K562 (cell line): ENCODE data around the gene SNRNP70. TPM values are rescaled to one million over a fixed set of nuclear protein-coding genes. Genes with fewer than 3 reads are reported as not detected.
"Not testable (repeated sequence)": the region's sequence is repeated elsewhere in the genome, so short reads cannot be mapped to it uniquely, and the experiment has no call there.

Experiments
- ATAC-seq: fragments of 200-7000 bp; cut with Tn5 transposase; 3 replicates; pipeline ENCODE4 v1.9.1; 2020; ENCODE audit warnings: moderate library complexity
- BruUV-seq: library from RNA; stranded (reverse); fragments of 400-500 nt; replicated peaks from 2 replicates; lab custom pipeline; 2021; lab: Mats Ljungman, UMichigan
- CTCF ChIA-PET: fragments of 300-600 bp; formaldehyde crosslinking; extraction: SDS; loops from one replicate; lab custom pipeline; 2021; ENCODE audit warnings: low intra/inter-chr PET ratio; lab: Yijun Ruan, JAX
- POLR2A ChIA-PET: fragments of 300-600, 350-650 bp; sonication (Branson Sonifier 250); formaldehyde crosslinking; extraction: SDS; loops from one replicate; lab custom pipeline; 2021; ENCODE audit warnings: antibody characterized with exemption, inconsistent platforms; lab: Yijun Ruan, JAX
- DNase-seq, 4 experiments: peaks; one replicate each; pipeline versions ENCODE4 v3.0.0 to v3.0.0-alpha.2; 2011 to 2018; ENCODE audit warnings: low spot score in 3 of 4, mixed read lengths in 3 of 4; ENCODE audit errors: extremely low read depth in 1 of 4
- FAIRE-seq: peaks from 2 replicates; lab custom pipeline; 2011; peaks lifted over from hg19 to GRCh38; lab: Jason Lieb, UNC
- H2AFZ ChIP-seq: 2 replicates; pipeline ENCODE4 v1.6.0; 2011; ENCODE audit warnings: low read depth, low read length, control low read depth, inconsistent platforms
- H3K27ac ChIP-seq: fragments of 200-600 bp; 3 replicates; pipeline ENCODE4 v1.8.0; 2011; ENCODE audit warnings: low read depth, mild to moderate bottlenecking, control low read depth, inconsistent platforms, low read length, moderate library complexity, mixed read lengths; ENCODE audit errors: extremely low read depth
- H3K27me3 ChIP-seq, 2 experiments: fragments of 300-600 bp in 1 of 2; 2 replicates in 1 of 2; 3 replicates in 1 of 2; pipeline versions ENCODE4 v1.6.0 to v1.8.0; 2011; ENCODE audit warnings: inconsistent platforms in 2 of 2, low read length in 2 of 2, mild to moderate bottlenecking in 1 of 2, mixed read lengths in 1 of 2, moderate library complexity in 1 of 2; ENCODE audit not compliant: control insufficient read depth in 2 of 2, insufficient read depth in 2 of 2
- H3K36me3 ChIP-seq: fragments of 300-600 bp; 3 replicates; pipeline ENCODE4 v1.8.0; 2011; ENCODE audit warnings: mild to moderate bottlenecking, low read length, inconsistent platforms; ENCODE audit not compliant: control insufficient read depth, insufficient read depth
- H3K4me1 ChIP-seq, 2 experiments: fragments of 200-600 bp in 1 of 2; replicated peaks in 1 of 2; 2 replicates in 1 of 2; 3 replicates in 1 of 2; pipeline versions ENCODE4 v1.5.1 to v1.8.0; 2011; ENCODE audit warnings: inconsistent platforms in 2 of 2, low read length in 2 of 2, mild to moderate bottlenecking in 1 of 2, mixed read lengths in 1 of 2, moderate library complexity in 1 of 2; ENCODE audit not compliant: control insufficient read depth in 2 of 2, insufficient read depth in 2 of 2
- H3K4me2 ChIP-seq: 2 replicates; pipeline ENCODE4 v1.6.1; 2011; ENCODE audit warnings: low read length, control low read depth, inconsistent platforms, mixed read lengths; ENCODE audit not compliant: insufficient read depth
- H3K4me3 ChIP-seq: fragments of 200-600 bp; sonication (generic), shearing (Covaris generic); 2 replicates; pipeline ENCODE4 v1.5.1; 2016; ENCODE audit warnings: control low read depth, inconsistent platforms
- H3K79me2 ChIP-seq: fragments of 200-600 bp; 3 replicates; pipeline ENCODE4 v1.8.0; 2011; ENCODE audit warnings: low read length, inconsistent platforms; ENCODE audit not compliant: control insufficient read depth, insufficient read depth
- H3K9ac ChIP-seq, 2 experiments: 2 replicates each; pipeline versions ENCODE4 v1.6.0 to v1.6.1; 2011; ENCODE audit warnings: low read depth in 2 of 2, low read length in 2 of 2, control low read depth in 1 of 2, inconsistent platforms in 1 of 2, mild to moderate bottlenecking in 1 of 2, mixed read lengths in 1 of 2; ENCODE audit not compliant: insufficient read depth in 1 of 2
- H3K9me1 ChIP-seq: one replicate; pipeline ENCODE4 v1.6.0; 2011; ENCODE audit warnings: inconsistent platforms, mild to moderate bottlenecking, low read length, moderate library complexity; ENCODE audit not compliant: control insufficient read depth, insufficient read depth
- H3K9me3 ChIP-seq: replicated peaks from 2 replicates; pipeline ENCODE4 v1.5.1; 2011; ENCODE audit warnings: low read depth, low read length, inconsistent platforms; ENCODE audit not compliant: control insufficient read depth, insufficient read depth
- H4K20me1 ChIP-seq: replicated peaks from 2 replicates; pipeline ENCODE4 v1.6.1; 2011; ENCODE audit warnings: low read length, inconsistent platforms, mixed read lengths; ENCODE audit not compliant: control insufficient read depth, insufficient read depth
- PCBP1 ChIP-seq: fragments of 200-400 bp; formaldehyde crosslinking; IDR thresholded peaks from 2 replicates; pipeline ENCODE4 v1.6.1; 2018; ENCODE audit warnings: mild to moderate bottlenecking, low read depth, low read length; ENCODE audit not compliant: poor library complexity, severe bottlenecking
- RCOR1 ChIP-seq, 2 experiments: IDR thresholded peaks; 2 replicates each; pipeline ENCODE4 v1.6.1; 2012; ENCODE audit warnings: low read depth in 2 of 2, low read length in 2 of 2, borderline replicate concordance in 1 of 2, improper control_type of control experiment in 1 of 2
- SP1 ChIP-seq: sonication (generic); formaldehyde crosslinking; IDR thresholded peaks from 2 replicates; pipeline ENCODE4 v1.8.1; 2022; ENCODE audit warnings: mild to moderate bottlenecking, missing genetic modification reagents
- SUPT5H ChIP-seq: fragments of 450-650 bp; IDR thresholded peaks from 2 replicates; pipeline ENCODE4 v1.6.1; 2016
- WGBS: fragments of 100-300 bp; shearing (Covaris generic); methylation state at CpG from one replicate; pipeline ENCODE4 v1.1.6; 2016; ENCODE audit warnings: low coverage, mixed read lengths; ENCODE audit not compliant: insufficient coverage; ENCODE audit errors: missing lambda C conversion rate; 5-methylcytosine and 5-hydroxymethylcytosine counted together
- in situ Hi-C: fragments of 300-500 bp; cut with MboI; formaldehyde crosslinking; loops from 4 replicates; pipeline ENCODE4 v1.15.0; 2018; ENCODE audit warnings: inconsistent platforms, mixed read lengths
- intact Hi-C: fragments of 100-400 bp; cut with micrococcal nuclease; formaldehyde crosslinking; loops from 2 replicates; pipeline ENCODE4 v1.14.2; 2022
- polyA plus RNA-seq, 8 experiments: library from polyadenylated mRNA; depleted of rRNA in 4 of 8; stranded (reverse) in 5 of 8; unstranded in 3 of 8; fragments of >200 nt; fragmentation: Nextera tagmentation in 2 of 8; fragmentation: Illumina TruSeq in 1 of 8; extraction: Ambion mirVana in 2 of 8; extraction: Trizol in 1 of 8; gene quantifications; 2 replicates each; pipeline versions ENCODE4 v1.2.1 to v1.2.3, GENCODE V29; 2011 to 2014; ENCODE audit warnings: inconsistent platforms in 1 of 8, missing spikeins in 1 of 8
- total RNA-seq, 7 experiments: library from RNA; depleted of rRNA in 6 of 7; stranded (reverse); fragments of >200 nt in 6 of 7; fragmentation: Illumina TruSeq in 2 of 7; extraction: Trizol in 2 of 7; gene quantifications; 2 replicates each; pipeline versions ENCODE4 v1.2.1 to v1.2.3, GENCODE V29; 2011 to 2021; ENCODE audit warnings: low replicate concordance in 1 of 7
- TF ChIP-seq, protein P1 (sequence below): fragments of 200-800 bp; sonication (Bioruptor generic); IDR thresholded peaks from 2 replicates; pipeline ENCODE4 v1.6.1; 2017; ENCODE audit warnings: missing genetic modification characterization, missing compliant biosample characterization

The SNRNP70 gene
- total and polyA plus RNA-seq, 9 of the 15 experiments (the other 6 are each of a cell fraction or from before 2014, with no cell fraction given): 2.8 to 496 (median 136) TPM

DNA sequence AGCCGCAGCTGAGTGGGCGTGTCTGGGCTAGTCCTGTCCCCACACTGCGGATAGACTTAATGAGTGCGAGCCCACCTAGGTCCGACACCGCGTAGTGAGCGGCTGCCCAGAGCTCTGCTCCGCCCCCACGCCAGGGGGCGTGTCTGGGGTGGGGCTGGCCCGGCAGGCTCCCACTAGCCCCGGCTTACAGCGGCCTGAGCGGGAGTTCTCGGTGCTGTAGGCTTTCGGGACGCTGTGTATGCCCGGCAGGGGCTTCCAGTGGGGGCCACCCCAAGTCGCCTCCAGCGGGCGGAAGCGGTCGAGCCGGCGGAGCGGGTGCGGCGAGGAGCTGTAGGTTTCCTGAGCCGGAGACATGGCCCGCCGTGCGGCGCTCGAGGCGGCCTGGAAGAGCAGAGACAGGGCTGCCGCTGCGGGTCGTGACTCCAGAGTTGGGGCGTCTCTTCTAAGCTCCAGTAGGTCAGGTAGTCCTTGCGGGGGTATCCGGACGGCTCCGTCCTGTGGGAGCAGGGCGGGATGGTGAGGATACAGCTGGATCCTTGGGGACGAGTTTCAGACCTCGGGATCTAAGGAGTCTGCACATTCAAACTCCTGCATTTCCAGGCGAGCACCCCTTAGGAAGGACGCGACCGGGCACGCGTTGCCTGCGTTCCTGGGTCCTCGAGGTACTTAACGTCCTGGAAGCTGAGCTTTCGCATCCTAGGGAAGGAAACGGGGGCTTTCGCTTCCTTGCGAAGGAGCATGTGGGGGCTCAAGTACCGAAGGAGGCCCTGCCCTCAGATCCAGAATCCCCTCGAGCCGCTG is 28.9 kb upstream of the SNRNP70 start (continued):
- TF ChIP-seq SP1 (peak; percentile 72), SUPT5H (no peak), RCOR1 (IDR thresholded peaks at IDR 0.05; ENCODE audit: borderline replicate concordance in 1 of 2, low read depth in 2 of 2, low read length in 2 of 2) (0 out of 4 replicates have a peak, but pooled peaks of 1 of the 2 experiments have one; percentile 34)
- TF ChIP-seq, protein P1, sequence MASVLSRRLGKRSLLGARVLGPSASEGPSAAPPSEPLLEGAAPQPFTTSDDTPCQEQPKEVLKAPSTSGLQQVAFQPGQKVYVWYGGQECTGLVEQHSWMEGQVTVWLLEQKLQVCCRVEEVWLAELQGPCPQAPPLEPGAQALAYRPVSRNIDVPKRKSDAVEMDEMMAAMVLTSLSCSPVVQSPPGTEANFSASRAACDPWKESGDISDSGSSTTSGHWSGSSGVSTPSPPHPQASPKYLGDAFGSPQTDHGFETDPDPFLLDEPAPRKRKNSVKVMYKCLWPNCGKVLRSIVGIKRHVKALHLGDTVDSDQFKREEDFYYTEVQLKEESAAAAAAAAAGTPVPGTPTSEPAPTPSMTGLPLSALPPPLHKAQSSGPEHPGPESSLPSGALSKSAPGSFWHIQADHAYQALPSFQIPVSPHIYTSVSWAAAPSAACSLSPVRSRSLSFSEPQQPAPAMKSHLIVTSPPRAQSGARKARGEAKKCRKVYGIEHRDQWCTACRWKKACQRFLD (CRISPR knock-in tag): no peak
- TF ChIP-seq, all 486 proteins: peak for 38

DNA sequence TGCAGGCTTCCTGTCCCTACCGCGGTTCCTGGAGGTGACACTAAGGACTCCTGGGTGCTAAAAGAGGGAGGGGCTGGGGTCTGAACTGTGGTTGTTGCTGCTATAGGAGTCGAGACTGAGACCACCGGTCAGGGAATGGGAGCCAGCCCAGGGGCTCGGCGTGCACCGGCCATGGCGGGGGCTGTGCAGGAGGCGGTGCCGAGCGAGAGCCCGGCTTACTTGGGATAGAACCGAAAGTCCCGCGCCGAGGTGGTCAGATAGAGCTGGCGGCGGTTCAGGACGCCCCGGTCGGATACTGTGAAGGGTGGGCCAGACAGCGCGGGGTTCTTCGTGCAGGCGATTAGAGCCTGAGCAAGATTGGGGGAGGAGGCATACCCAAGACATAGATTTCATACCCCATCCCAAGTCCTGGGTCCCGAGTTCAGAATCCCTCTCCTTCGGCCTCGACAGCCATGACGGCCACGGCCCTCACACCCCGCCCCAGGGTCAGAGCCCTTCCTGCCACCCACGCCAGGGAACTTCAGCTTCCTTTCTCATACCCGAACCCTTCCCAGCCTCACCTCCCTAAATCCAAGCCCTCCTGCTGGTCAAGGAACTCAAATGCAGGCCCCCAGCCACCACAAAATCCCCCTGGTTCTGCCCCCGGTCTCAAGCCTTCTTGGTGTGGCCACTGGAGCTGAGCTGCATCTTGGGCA is 28.2 kb upstream of the SNRNP70 start:
- CTCF ChIA-PET: not testable (repeated sequence)

More for the DNA sequence above, 28.2 kb upstream of the SNRNP70 start:
- peak overlapping the region; percentile 82 for H3K4me2 ChIP-seq
- intact Hi-C loops, BruUV-seq, H3K9me3 ChIP-seq, H3K4me3 ChIP-seq, H3K79me2 ChIP-seq, in situ Hi-C loops, H3K9me1 ChIP-seq, H3K36me3 ChIP-seq, DNase-seq, H3K27ac ChIP-seq, ATAC-seq, H4K20me1 ChIP-seq: not testable (repeated sequence)
- H3K27me3 ChIP-seq: peaks cover 14 to 54% of the 10 kb centered on the region in 2 experiments; a peak in 3 of 5 replicates
- FAIRE-seq: peak; percentile 48
- peak overlapping the region in 1 of 2 experiments; percentile 91; a peak in 2 of 4 replicates for H3K9ac ChIP-seq
- peak; percentile 15 for TF ChIP-seq PCBP1
- POLR2A ChIA-PET: interaction anchor here (0.6 to 1.2 kb wide), 3 partner anchors 10 to 93 kb away, joined by 3 to 5 read pairs (median 4); no protein-coding TSS in a partner anchor
- H3K4me1 ChIP-seq: peaks cover 2 to 34% of the 10 kb centered on the region in 2 experiments; a peak in 3 of 5 replicates
- WGBS: 34% methylated on average over 20 of the region's 34 CpGs
- H2AFZ ChIP-seq: peak overlapping the region; percentile 96; the same call in 1 of the 2 replicates
